Pancreas (tissue), 10 donors: ENCODE measurements around the gene RRP9. TPM values are rescaled to one million over a fixed set of nuclear protein-coding genes. Genes with fewer than 3 reads are reported as not detected.
"Not testable (repeated sequence)": the region's sequence is repeated elsewhere in the genome, so short reads cannot be mapped to it uniquely, and the experiment has no call there.

Experiments used
- ATAC-seq, 4 donors: fragments of 200-7000 bp; cut with Tn5 transposase; one replicate each; pipeline versions ENCODE4 v1.8.0 to v1.9.1; 2020; ENCODE audit warnings: mild to moderate bottlenecking in 4 of 4, moderate library complexity in 4 of 4
- DNase-seq, 6 donors: peaks; one replicate each; pipeline ENCODE4 v3.0.0-alpha.2; 2020
- FAIRE-seq: peaks from 2 replicates; lab custom pipeline; 2012; peaks lifted over from hg19 to GRCh38; lab: Jason Lieb, UNC
- H3K27ac ChIP-seq, 4 donors: fragments of 200-600 bp; sonication (generic); 1 replicate in 3 of 4; 2 replicates in 1 of 4; pipeline versions ENCODE4 v1.5.0 to v1.8.0; 2020
- H3K27me3 ChIP-seq, 4 donors: fragments of 200-600 bp; one replicate each; pipeline ENCODE4 v1.8.0; 2021
- H3K36me3 ChIP-seq, 3 donors: fragments of 200-600 bp; sonication (generic) in 1 of 3; one replicate each; pipeline versions ENCODE4 v1.5.0 to v1.8.0; 2020 to 2021
- H3K4me1 ChIP-seq, 3 donors: fragments of 200-600 bp; one replicate each; pipeline ENCODE4 v1.8.0; 2021
- H3K4me3 ChIP-seq, 4 donors: fragments of 200-600 bp; sonication (generic) in 2 of 4; one replicate each; pipeline versions ENCODE4 v1.5.0 to v1.8.0; 2020 to 2021
- H3K9me3 ChIP-seq, 4 donors: fragments of 200-600 bp; one replicate each; pipeline ENCODE4 v1.8.0; 2021
- WGBS, 2 donors: extraction: QIAGEN DNeasy Blood & Tissue Kit; methylation state at CpG; one replicate each; pipeline ENCODE4 v1.1.7; 2013; 5-methylcytosine and 5-hydroxymethylcytosine counted together
- intact Hi-C, 3 donors: fragments of 100-400 bp; cut with DNase I; formaldehyde crosslinking; loops; one replicate each; pipeline versions ENCODE4 v1.11.1 to v1.14.2; 2022
- polyA plus RNA-seq, 2 donors: library from polyadenylated mRNA; stranded (reverse); fragments of 200-250 nt; gene quantifications; one replicate each; pipeline ENCODE4 v1.2.3, GENCODE V29; 2013
- total RNA-seq, 6 donors: library from RNA; stranded (reverse); fragmentation: NEBNext Ultra II Directional in 4 of 6; extraction: Animal tissue kit (Norgen Biotek cat#: 25700) in 4 of 6; gene quantifications; one replicate each; pipeline versions ENCODE4 v1.2.1 to v1.2.4, GENCODE V29; 2021 to 2023
- TF ChIP-seq, protein P1 (sequence below), 4 donors: fragments of 200-600 bp; sonication (generic) in 3 of 4; IDR thresholded peaks; one replicate each; pipeline versions ENCODE4 v1.5.0 to v1.8.0; 2021; ENCODE audit warnings: antibody characterized with exemption in 4 of 4
- donor health status: healthy with polysubstance abuse.
- donor health status: DM: no; HTN: no; CAD: no; lungs with moderate emphysema.
- donor health status: DM: no; HTN: no; CAD: no.
- donor health status: control.
- donor health status: control.
- donor health status: Bipolar disorder and iron deficiency.
- donor health status: DM: yes; HTN: yes; CAD: no.
- donor health status: DM: no; HTN: no; CAD: no.
- donor health status: DM: no; HTN: no; CAD: no.
- donor health status: DM: yes; HTN: yes; CAD: no.

The RRP9 gene
- total and polyA plus RNA-seq, 8 donors = 3.8 to 13.8 (median 7.9) TPM

DNA sequence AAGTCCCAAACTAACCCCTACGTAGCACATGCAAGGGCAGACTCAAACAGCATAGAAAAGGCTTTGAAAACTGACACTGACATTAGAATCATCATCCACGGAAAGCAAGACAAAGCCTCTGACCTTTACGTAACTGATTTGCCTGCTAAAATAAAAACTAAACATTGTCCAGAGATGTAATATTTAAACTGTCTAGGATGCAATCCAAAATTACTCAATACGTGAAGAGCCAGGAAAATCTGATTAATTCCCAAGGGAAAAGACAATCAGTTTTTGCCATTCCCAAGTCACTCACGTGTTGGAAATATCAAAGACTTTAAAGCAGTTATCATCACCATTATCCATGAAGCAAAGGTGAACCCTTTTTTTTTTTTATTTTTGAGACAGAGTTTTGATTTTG lies 25.3 kb downstream of the RRP9 start:
- 51 to 52% methylated on average over 5 of the region's 5 CpGs for WGBS, 2 donors

GRCh38 chr3:51908026-51908425 lies 33.7 kb downstream of the RRP9 start:
- Histone ChIP-seq H3K4me3 (no peak overlapping the region), H3K9me3 (no peaks in the 10 kb centered on the region), H3K4me1 (no peaks in the 10 kb centered on the region), H3K36me3 (no peaks in the 10 kb centered on the region), H3K27me3 (no peaks in the 10 kb centered on the region), H3K27ac (no peak overlapping the region)
- WGBS, 2 donors = 60 to 64% methylated on average over 4 of the region's 4 CpGs
- no peak for FAIRE-seq
- intact Hi-C loops = no loop called here
- no peak for DNase-seq
- TF ChIP-seq, protein P1, sequence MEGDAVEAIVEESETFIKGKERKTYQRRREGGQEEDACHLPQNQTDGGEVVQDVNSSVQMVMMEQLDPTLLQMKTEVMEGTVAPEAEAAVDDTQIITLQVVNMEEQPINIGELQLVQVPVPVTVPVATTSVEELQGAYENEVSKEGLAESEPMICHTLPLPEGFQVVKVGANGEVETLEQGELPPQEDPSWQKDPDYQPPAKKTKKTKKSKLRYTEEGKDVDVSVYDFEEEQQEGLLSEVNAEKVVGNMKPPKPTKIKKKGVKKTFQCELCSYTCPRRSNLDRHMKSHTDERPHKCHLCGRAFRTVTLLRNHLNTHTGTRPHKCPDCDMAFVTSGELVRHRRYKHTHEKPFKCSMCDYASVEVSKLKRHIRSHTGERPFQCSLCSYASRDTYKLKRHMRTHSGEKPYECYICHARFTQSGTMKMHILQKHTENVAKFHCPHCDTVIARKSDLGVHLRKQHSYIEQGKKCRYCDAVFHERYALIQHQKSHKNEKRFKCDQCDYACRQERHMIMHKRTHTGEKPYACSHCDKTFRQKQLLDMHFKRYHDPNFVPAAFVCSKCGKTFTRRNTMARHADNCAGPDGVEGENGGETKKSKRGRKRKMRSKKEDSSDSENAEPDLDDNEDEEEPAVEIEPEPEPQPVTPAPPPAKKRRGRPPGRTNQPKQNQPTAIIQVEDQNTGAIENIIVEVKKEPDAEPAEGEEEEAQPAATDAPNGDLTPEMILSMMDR (IDR thresholded peaks at IDR 0.05) = no peak
- no peak for ATAC-seq

More for the DNA sequence above, 25.3 kb downstream of the RRP9 start:
- H3K4me3 ChIP-seq = no peak overlapping the region
- intact Hi-C loops = no loop called here
- no peaks in the 10 kb centered on the region for H3K4me1 ChIP-seq
- DNase-seq (no peak), FAIRE-seq (no peak), ATAC-seq (no peak)
- no peak overlapping the region for H3K27ac ChIP-seq
- no peaks in the 10 kb centered on the region for H3K9me3 ChIP-seq
- no peaks in the 10 kb centered on the region for H3K36me3 ChIP-seq
- TF ChIP-seq, protein P1 (IDR thresholded peaks at IDR 0.05) = no peak
- no peaks in the 10 kb centered on the region for H3K27me3 ChIP-seq

GRCh38 chr3:51904034-51904823 lies 37.5 kb downstream of the RRP9 start:
- TF ChIP-seq, protein P1 (IDR thresholded peaks at IDR 0.05) = no peak
- FAIRE-seq = no peak
- ATAC-seq = no peak
- H3K27ac ChIP-seq = no peak overlapping the region
- H3K27me3 ChIP-seq = no peaks in the 10 kb centered on the region
- H3K9me3 ChIP-seq = no peaks in the 10 kb centered on the region
- H3K4me3 ChIP-seq = no peak overlapping the region
- DNase-seq = no peak
- WGBS, 2 donors = 82 to 89% methylated on average over 2 of the region's 2 CpGs
- H3K4me1 ChIP-seq = no peaks in the 10 kb centered on the region
- H3K36me3 ChIP-seq = no peaks in the 10 kb centered on the region
- intact Hi-C loops = no loop called here

- 59 to 63% methylated on average over 6 of the region's 7 CpGs for WGBS, 2 donors
- DNase-seq, ATAC-seq: not testable (repeated sequence)
These were observed 39.3 kb downstream of the RRP9 start for GRCh38 chr3:51902361-51902760.

DNA sequence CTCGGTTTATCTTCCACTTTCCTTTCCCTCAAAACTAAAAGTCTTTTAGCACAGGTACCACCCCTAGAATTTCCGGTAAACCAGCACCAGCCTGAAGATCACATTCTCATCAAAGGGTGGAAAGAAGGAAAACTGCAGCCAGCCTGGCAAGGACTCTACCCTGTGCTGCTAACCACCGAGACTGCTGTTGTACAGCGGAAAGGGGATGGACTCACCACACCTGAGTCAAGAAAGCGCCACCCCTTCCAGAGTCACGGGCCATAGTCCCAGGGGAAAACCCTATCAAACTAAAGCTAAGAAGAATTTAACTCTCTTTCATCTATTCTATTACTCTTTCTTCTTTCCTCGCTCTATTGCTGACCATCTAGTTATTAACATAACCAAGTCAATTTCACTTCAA lies 41.7 kb downstream of the RRP9 start:
- FAIRE-seq, H3K27ac ChIP-seq, H3K9me3 ChIP-seq, DNase-seq, H3K4me1 ChIP-seq, intact Hi-C loops, H3K36me3 ChIP-seq, ATAC-seq, H3K4me3 ChIP-seq, H3K27me3 ChIP-seq: not testable (repeated sequence)
- 44 to 49% methylated on average over 7 of the region's 7 CpGs for WGBS, 2 donors

More at GRCh38 chr3:51902361-51902760, 39.3 kb downstream of the RRP9 start:
- H3K4me1 ChIP-seq, H3K9me3 ChIP-seq, H3K4me3 ChIP-seq, H3K27ac ChIP-seq, intact Hi-C loops, H3K36me3 ChIP-seq, FAIRE-seq, H3K27me3 ChIP-seq: not testable (repeated sequence)

DNA sequence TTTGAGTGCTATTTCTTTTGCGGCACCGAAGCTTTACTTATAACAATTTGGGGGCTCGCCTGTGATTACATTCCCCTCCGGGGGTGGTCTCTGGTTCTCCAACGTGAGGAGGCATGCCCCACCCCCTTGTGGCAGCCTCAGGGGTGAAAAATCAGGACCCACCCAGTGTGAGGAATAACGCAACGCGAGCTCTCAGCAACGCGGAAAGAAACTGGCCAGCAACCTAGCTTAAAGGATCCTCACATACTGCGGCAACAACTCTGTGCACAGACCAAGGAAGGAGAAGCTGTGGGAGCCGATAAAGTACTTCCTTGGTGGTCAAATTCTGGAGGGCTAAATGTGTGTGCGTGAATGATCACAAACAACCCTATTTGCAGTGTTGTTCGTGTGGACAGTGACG lies 44.3 kb downstream of the RRP9 start:
- no peaks in the 10 kb centered on the region for H3K27me3 ChIP-seq
- intact Hi-C loops = no loop called here
- H3K4me3 ChIP-seq = no peak overlapping the region
- TF ChIP-seq, protein P1 (IDR thresholded peaks at IDR 0.05) = no peak
- H3K27ac ChIP-seq = no peak overlapping the region
- ATAC-seq (no peak), FAIRE-seq (no peak), DNase-seq (no peak)
- H3K4me1 ChIP-seq = no peaks in the 10 kb centered on the region
- H3K36me3 ChIP-seq = no peaks in the 10 kb centered on the region
- H3K9me3 ChIP-seq = no peaks in the 10 kb centered on the region
- WGBS, 2 donors = 76 to 79% methylated on average over 15 of the region's 15 CpGs
